GM10847 (cell line): ENCODE measurements around the gene MTUS2.

Source experiments
- POLR2A ChIP-seq: IDR thresholded peaks from 2 replicates; pipeline ENCODE4 v1.6.1; 2011; ENCODE audit not compliant: insufficient read length; ENCODE audit errors: extremely low read depth

The MTUS2 gene

GRCh38 chr13:29513981-29514719, 694.0 kb downstream of the MTUS2 start:
- TF ChIP-seq POLR2A: no peak

GRCh38 chr13:29514720-29515310, 694.7 kb downstream of the MTUS2 start:
- TF ChIP-seq POLR2A: no peak

- TF ChIP-seq POLR2A: no peak
These were observed 695.2 kb downstream of the MTUS2 start for GRCh38 chr13:29515372-29515771.

GRCh38 chr13:29516012-29516411, 695.9 kb downstream of the MTUS2 start:
- no peak for TF ChIP-seq POLR2A

GRCh38 chr13:29516880-29517279, 696.7 kb downstream of the MTUS2 start:
- TF ChIP-seq POLR2A: no peak

- no peak for TF ChIP-seq POLR2A
These were observed 699.8 kb downstream of the MTUS2 start for GRCh38 chr13:29519921-29520320.

GRCh38 chr13:29520671-29521070, 700.5 kb downstream of the MTUS2 start:
- TF ChIP-seq POLR2A: no peak

- TF ChIP-seq POLR2A: no peak
These were observed 701.2 kb downstream of the MTUS2 start for GRCh38 chr13:29521336-29521735.

GRCh38 chr13:29522044-29522685, 702.0 kb downstream of the MTUS2 start:
- TF ChIP-seq POLR2A: no peak

GRCh38 chr13:29523199-29523961, 703.2 kb downstream of the MTUS2 start:
- TF ChIP-seq POLR2A: no peak

- TF ChIP-seq POLR2A: no peak
These were observed 704.0 kb downstream of the MTUS2 start for GRCh38 chr13:29524176-29524575.

- TF ChIP-seq POLR2A: no peak
These were observed 704.5 kb downstream of the MTUS2 start for GRCh38 chr13:29524641-29525040.

GRCh38 chr13:29525757-29526156, 705.6 kb downstream of the MTUS2 start:
- no peak for TF ChIP-seq POLR2A

GRCh38 chr13:29526741-29527140, 706.6 kb downstream of the MTUS2 start:
- TF ChIP-seq POLR2A: no peak

- no peak for TF ChIP-seq POLR2A
These were observed 707.4 kb downstream of the MTUS2 start for GRCh38 chr13:29527511-29527910.

GRCh38 chr13:29527916-29528315, 707.8 kb downstream of the MTUS2 start:
- TF ChIP-seq POLR2A: no peak
